HepG2 (cell line): Measurements from ENCODE around the gene NEAT1. TPM values are rescaled to one million over a fixed set of nuclear protein-coding genes. Genes with fewer than 3 reads are reported as not detected.

Experiments used
- ATAC-seq: fragments of 200-7000 bp; cut with Tn5 transposase; 3 replicates; pipeline ENCODE4 v1.9.1; 2020; ENCODE audit warnings: mild to moderate bottlenecking, moderate library complexity
- BruUV-seq: library from RNA; stranded (reverse); fragments of 400-500 nt; replicated peaks from 2 replicates; lab custom pipeline; 2021; lab: Mats Ljungman, UMichigan
- CTCF ChIA-PET: fragments of 300-600 bp; formaldehyde crosslinking; extraction: SDS; loops from one replicate; lab custom pipeline; 2021; ENCODE audit warnings: low total read pairs, inconsistent platforms, low intra/inter-chr PET ratio; lab: Yijun Ruan, JAX
- POLR2A ChIA-PET: fragments of 350-600 bp; sonication (Branson Sonifier 250); formaldehyde crosslinking; loops from one replicate; lab custom pipeline; 2020; ENCODE audit warnings: antibody characterized with exemption, inconsistent platforms; lab: Yijun Ruan, JAX
- DNase-seq: peaks from one replicate; pipeline ENCODE4 v3.0.0-alpha.2; 2015; ENCODE audit warnings: low spot score
- FAIRE-seq: peaks from 3 replicates; lab custom pipeline; 2011; peaks lifted over from hg19 to GRCh38; lab: Jason Lieb, UNC
- H2AFZ ChIP-seq: one replicate; pipeline ENCODE4 v1.6.1; 2011; ENCODE audit warnings: low read length, inconsistent platforms
- H3K27ac ChIP-seq: fragments of 300-600 bp; 3 replicates; pipeline ENCODE4 v1.8.0; 2011; ENCODE audit warnings: mixed run types, mild to moderate bottlenecking, mixed read lengths, low read length, inconsistent platforms; ENCODE audit not compliant: insufficient read depth; ENCODE audit errors: extremely low read length
- H3K27me3 ChIP-seq, 2 experiments: fragments of 200-600 bp in 1 of 2; 2 replicates in 1 of 2; 3 replicates in 1 of 2; pipeline versions ENCODE4 v1.6.0 to v1.8.0; 2011; ENCODE audit warnings: low read length in 2 of 2, mild to moderate bottlenecking in 2 of 2, moderate library complexity in 2 of 2, inconsistent platforms in 1 of 2; ENCODE audit not compliant: insufficient read depth in 2 of 2, control insufficient read depth in 1 of 2
- H3K36me3 ChIP-seq, 2 experiments: fragments of 200-600 bp in 1 of 2; replicated peaks in 1 of 2; 2 replicates in 1 of 2; 3 replicates in 1 of 2; pipeline versions ENCODE4 v1.5.1 to v1.8.0; 2011; ENCODE audit warnings: low read length in 2 of 2, inconsistent platforms in 1 of 2; ENCODE audit not compliant: insufficient read depth in 2 of 2, control insufficient read depth in 1 of 2
- H3K4me1 ChIP-seq: 2 replicates; pipeline ENCODE4 v1.5.1; 2012; ENCODE audit warnings: low read length, inconsistent platforms; ENCODE audit not compliant: insufficient read depth
- H3K4me2 ChIP-seq: 2 replicates; pipeline ENCODE4 v1.6.0; 2011; ENCODE audit warnings: low read depth, low read length, inconsistent platforms
- H3K4me3 ChIP-seq, 3 experiments: fragments of 200-600 bp in 1 of 3; sonication (generic), shearing (Covaris generic) in 1 of 3; replicated peaks in 1 of 3; 2 replicates each; pipeline ENCODE4 v1.5.1; 2011 to 2016; ENCODE audit warnings: low read length in 3 of 3, inconsistent platforms in 2 of 3, low read depth in 2 of 3, mild to moderate bottlenecking in 2 of 3, control low read depth in 1 of 3, mixed read lengths in 1 of 3; ENCODE audit not compliant: insufficient read depth in 1 of 3
- H3K79me2 ChIP-seq: one replicate; pipeline ENCODE4 v1.6.1; 2011; ENCODE audit warnings: low read length, inconsistent platforms; ENCODE audit not compliant: insufficient read depth
- H3K9ac ChIP-seq: 2 replicates; pipeline ENCODE4 v1.6.0; 2011; ENCODE audit warnings: mild to moderate bottlenecking, low read depth, low read length, inconsistent platforms; ENCODE audit not compliant: insufficient read depth
- H3K9me3 ChIP-seq: 2 replicates; pipeline ENCODE4 v1.5.1; 2012; ENCODE audit warnings: mild to moderate bottlenecking, low read length
- H4K20me1 ChIP-seq: 2 replicates; pipeline ENCODE4 v1.6.0; 2011; ENCODE audit warnings: inconsistent platforms, mild to moderate bottlenecking, low read length, moderate library complexity; ENCODE audit not compliant: insufficient read depth
- AGO2 ChIP-seq: fragments of 200-400 bp; formaldehyde crosslinking; optimal IDR thresholded peaks from 2 replicates; pipeline ENCODE3; 2017; ENCODE audit warnings: mild to moderate bottlenecking, low read depth, low read length, moderate library complexity
- ATF7-NPFF ChIP-seq: sonication (generic); formaldehyde crosslinking; IDR thresholded peaks from 2 replicates; pipeline ENCODE4 v1.8.1; 2023; ENCODE audit warnings: mild to moderate bottlenecking, low read depth, missing genetic modification reagents, moderate library complexity
- EZH2 ChIP-seq: conservative IDR thresholded peaks from 2 replicates; pipeline ENCODE4 v1.6.1; 2012; ENCODE audit warnings: mild to moderate bottlenecking, low read depth, low read length, moderate library complexity
- HNRNPL ChIP-seq: fragments of 200-400 bp; formaldehyde crosslinking; IDR thresholded peaks from 2 replicates; pipeline ENCODE4 v1.6.1; 2017; ENCODE audit warnings: mild to moderate bottlenecking, low read depth, low read length
- ISL2 ChIP-seq: sonication (generic); formaldehyde crosslinking; IDR thresholded peaks from 2 replicates; pipeline ENCODE4 v1.5.0; 2020; ENCODE audit warnings: missing genetic modification reagents
- JUN ChIP-seq: sonication (generic); formaldehyde crosslinking; IDR thresholded peaks from 2 replicates; pipeline ENCODE4 v1.4.0; 2020; ENCODE audit warnings: mild to moderate bottlenecking, missing genetic modification reagents
- MAF1 ChIP-seq: sonication (generic); formaldehyde crosslinking; IDR thresholded peaks from 2 replicates; pipeline ENCODE4 v1.5.0; 2020; ENCODE audit warnings: missing genetic modification reagents, borderline replicate concordance
- MIXL1 ChIP-seq: IDR thresholded peaks from 2 replicates; pipeline ENCODE4 v1.6.1; 2016
- NFYB ChIP-seq: sonication (generic); formaldehyde crosslinking; IDR thresholded peaks from 2 replicates; pipeline ENCODE4 v1.4.0; 2020; ENCODE audit warnings: missing genetic modification reagents
- RFX5 ChIP-seq: IDR thresholded peaks from 2 replicates; pipeline ENCODE4 v1.6.1; 2011; ENCODE audit warnings: low read depth, low read length, improper control_type of control experiment
- SATB2 ChIP-seq: sonication (generic); formaldehyde crosslinking; IDR thresholded peaks from 2 replicates; pipeline ENCODE4 v1.5.0; 2020; ENCODE audit warnings: missing genetic modification reagents
- YEATS2 ChIP-seq: sonication (generic); formaldehyde crosslinking; IDR thresholded peaks from 2 replicates; pipeline ENCODE4 v1.4.0; 2020; ENCODE audit warnings: missing genetic modification reagents, borderline replicate concordance
- ZNF143 ChIP-seq: sonication (generic); formaldehyde crosslinking; IDR thresholded peaks from 2 replicates; pipeline ENCODE4 v1.4.0; 2020; ENCODE audit warnings: missing genetic modification reagents
- ZNF33B ChIP-seq: sonication (generic); formaldehyde crosslinking; IDR thresholded peaks from 2 replicates; pipeline ENCODE4 v1.5.1; 2020; ENCODE audit warnings: mild to moderate bottlenecking, missing genetic modification reagents
- ZNF605 ChIP-seq: sonication (generic); formaldehyde crosslinking; IDR thresholded peaks from 2 replicates; pipeline ENCODE4 v1.8.0; 2022; ENCODE audit warnings: mild to moderate bottlenecking, missing genetic modification reagents
- ZNF616 ChIP-seq: sonication (generic); formaldehyde crosslinking; IDR thresholded peaks from 2 replicates; pipeline ENCODE4 v1.5.0; 2020; ENCODE audit warnings: low read depth, mild to moderate bottlenecking, missing genetic modification reagents
- ZNF768 ChIP-seq: sonication (generic); formaldehyde crosslinking; IDR thresholded peaks from 2 replicates; pipeline ENCODE4 v1.4.0; 2020; ENCODE audit warnings: missing genetic modification reagents
- ZNF775 ChIP-seq: sonication (generic); formaldehyde crosslinking; IDR thresholded peaks from 2 replicates; pipeline ENCODE4 v1.4.0; 2020; ENCODE audit warnings: missing genetic modification reagents, mild to moderate bottlenecking, moderate library complexity, borderline replicate concordance
- ZNF782 ChIP-seq: sonication (generic); formaldehyde crosslinking; IDR thresholded peaks from 2 replicates; pipeline ENCODE4 v1.4.0; 2020; ENCODE audit warnings: missing genetic modification reagents, mild to moderate bottlenecking, borderline replicate concordance
- ZSCAN12 ChIP-seq: sonication (generic); formaldehyde crosslinking; IDR thresholded peaks from 2 replicates; pipeline ENCODE4 v1.9.0; 2021; ENCODE audit warnings: mild to moderate bottlenecking, missing genetic modification reagents
- WGBS: methylation state at CpG from one replicate; pipeline ENCODE4 v1.1.6; 2017; ENCODE audit warnings: low lambda C conversion rate; 5-methylcytosine and 5-hydroxymethylcytosine counted together
- in situ Hi-C: cut with HindIII; loops from 2 replicates; pipeline ENCODE4 v1.10.0; 2017; ENCODE audit warnings: low pct_unique_long_range_greater_than_20kb; ENCODE audit not compliant: extremely low pct_ligation_motif_present
- intact Hi-C: fragments of 100-400 bp; cut with micrococcal nuclease; formaldehyde crosslinking; loops from one replicate; pipeline ENCODE4 v1.10.0; 2022; ENCODE audit not compliant: unreplicated experiment
- polyA plus RNA-seq, 8 experiments: library from polyadenylated mRNA; depleted of rRNA in 3 of 8; stranded (reverse) in 7 of 8; unstranded in 1 of 8; fragments of >200 nt; fragmentation: Illumina TruSeq in 4 of 8; extraction: Trizol in 4 of 8; gene quantifications; 2 replicates each; pipeline versions ENCODE4 v1.2.1 to v1.2.3, GENCODE V29; 2011 to 2016; ENCODE audit warnings: low read depth in 4 of 8, missing spikeins in 1 of 8, mixed read lengths in 1 of 8; ENCODE audit not compliant: insufficient read depth in 1 of 8
- total RNA-seq, 5 experiments: library from RNA; depleted of rRNA; stranded (reverse); fragments of >200 nt; fragmentation: Illumina TruSeq; extraction: Trizol; gene quantifications; 2 replicates each; pipeline ENCODE4 v1.2.3, GENCODE V29; 2016; ENCODE audit warnings: low read depth in 1 of 5
- TF ChIP-seq, protein P1 (sequence below): sonication (generic); formaldehyde crosslinking; IDR thresholded peaks from 2 replicates; pipeline ENCODE4 v1.8.0; 2022; ENCODE audit warnings: mild to moderate bottlenecking, missing genetic modification reagents, moderate library complexity
- TF ChIP-seq, protein P2 (sequence below): sonication (generic); formaldehyde crosslinking; IDR thresholded peaks from 2 replicates; pipeline ENCODE4 v1.9.0; 2021; ENCODE audit warnings: missing genetic modification reagents, mild to moderate bottlenecking, borderline replicate concordance

NEAT1 gene
- total and polyA plus RNA-seq, 2 of the 13 experiments (the other 11 are each of a cell fraction or from before 2014, with no cell fraction given), result 20.5 to 41.2 TPM

DNA sequence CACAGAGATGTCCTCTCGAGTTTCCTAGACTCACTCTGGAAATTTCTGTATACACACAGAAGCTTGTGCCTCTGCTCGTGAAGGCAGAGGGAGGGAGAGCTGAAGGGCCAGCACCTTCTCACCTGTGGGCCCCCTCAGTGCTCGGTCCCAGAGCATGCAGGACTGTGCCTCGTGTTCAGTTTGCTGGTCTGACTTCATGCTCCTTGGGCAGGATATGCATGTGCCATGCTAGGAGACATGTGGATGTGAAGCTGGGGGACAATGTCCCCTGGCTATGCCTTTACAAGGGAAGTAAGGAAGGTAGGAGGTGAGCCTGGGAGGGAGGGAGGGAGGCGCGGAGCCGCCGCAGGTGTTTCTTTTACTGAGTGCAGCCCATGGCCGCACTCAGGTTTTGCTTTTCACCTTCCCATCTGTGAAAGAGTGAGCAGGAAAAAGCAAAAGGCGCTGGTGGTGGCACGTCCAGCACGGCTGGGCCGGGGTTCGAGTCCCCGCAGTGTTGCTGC is 22.6 kb downstream of the NEAT1 start (continued):
- TF ChIP-seq RFX5 (no peak), ZNF143 (CRISPR knock-in tag) (no peak), SATB2 (CRISPR knock-in tag) (no peak), JUN (CRISPR knock-in tag) (no peak), YEATS2 (CRISPR knock-in tag) (no peak)
- TF ChIP-seq, protein P1, sequence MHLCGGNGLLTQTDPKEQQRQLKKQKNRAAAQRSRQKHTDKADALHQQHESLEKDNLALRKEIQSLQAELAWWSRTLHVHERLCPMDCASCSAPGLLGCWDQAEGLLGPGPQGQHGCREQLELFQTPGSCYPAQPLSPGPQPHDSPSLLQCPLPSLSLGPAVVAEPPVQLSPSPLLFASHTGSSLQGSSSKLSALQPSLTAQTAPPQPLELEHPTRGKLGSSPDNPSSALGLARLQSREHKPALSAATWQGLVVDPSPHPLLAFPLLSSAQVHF (CRISPR knock-in tag), result no peak

DNA sequence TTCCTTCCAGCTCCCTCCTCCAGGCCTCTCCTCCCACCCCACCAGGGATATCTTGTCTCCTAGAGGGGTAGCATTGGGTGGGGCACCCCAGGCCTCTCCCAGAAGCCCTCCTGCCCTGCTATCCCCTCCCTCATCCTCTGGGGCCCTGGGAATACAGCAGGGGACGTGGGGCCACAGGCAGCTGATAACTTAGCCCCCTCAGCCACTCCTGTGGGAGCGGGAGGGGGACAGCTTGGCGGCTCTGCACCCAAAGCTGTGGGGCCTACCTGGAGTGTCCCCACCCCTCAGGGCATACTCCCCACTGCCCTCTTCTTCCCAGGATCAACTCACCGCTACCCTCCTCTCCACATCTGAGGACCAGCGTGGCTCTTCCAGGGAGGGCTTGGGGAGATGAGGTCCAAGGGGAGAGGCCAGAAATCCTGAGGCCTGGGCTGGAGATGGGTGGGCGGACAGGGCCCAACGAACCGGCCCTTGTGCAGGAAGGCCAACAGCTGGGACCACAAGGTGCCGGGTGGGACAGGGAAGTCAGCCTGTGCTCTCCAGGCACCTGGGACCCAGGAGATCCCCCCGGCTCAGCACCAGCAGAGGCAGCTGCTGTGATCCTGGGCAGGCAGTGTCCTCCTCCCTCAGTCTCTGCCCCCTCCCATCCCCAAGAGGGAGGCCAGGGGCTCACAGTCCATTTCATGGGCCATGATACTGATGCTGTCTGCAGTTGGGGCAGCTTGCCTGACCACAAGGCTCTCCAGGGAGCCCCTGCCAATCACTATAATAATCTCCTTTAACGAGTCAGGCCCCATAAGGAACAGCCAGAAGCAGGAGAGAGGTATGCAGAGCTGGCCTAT is 23.2 kb downstream of the NEAT1 start:
- Histone ChIP-seq H3K9me3 (no peaks in the 10 kb centered on the region), H3K4me2 (no peak overlapping the region), H3K79me2 (no peaks in the 10 kb centered on the region), H3K9ac (no peak overlapping the region), H3K36me3 (peaks cover 0 to 10% of the 10 kb centered on the region in 2 experiments; a peak in 2 of 5 replicates), H3K27ac (peak overlapping the region; percentile 12), H2AFZ (no peak overlapping the region), H3K4me1 (peaks cover 57% of the 10 kb centered on the region), H3K27me3 (no peaks in the 10 kb centered on the region), H3K4me3 (no peak overlapping the region), H4K20me1 (peaks cover 58% of the 10 kb centered on the region)
- POLR2A ChIA-PET, result interaction anchor here (0.6 to 7.0 kb wide), 11 partner anchors 9 to 86 kb away, joined by 3 to 89 read pairs (median 4); partner anchors contain the start of genes MALAT1 and NEAT1
- no TSS peak for BruUV-seq
- no peak for DNase-seq
- FAIRE-seq, result no peak
- peak; percentile 11 for ATAC-seq
- whole genome bisulfite sequencing, result 86% methylated on average over 8 of the region's 11 CpGs
- intact Hi-C loops, result no loop called here
- in situ Hi-C loops, result no loop called here
- CTCF ChIA-PET, result no interaction called here
- no peak for TF ChIP-seq ZSCAN12 (CRISPR knock-in tag)
- no peak for TF ChIP-seq MIXL1 (CRISPR knock-in tag)
- no peak for TF ChIP-seq ZNF782 (CRISPR knock-in tag)
- TF ChIP-seq ZNF775 (CRISPR knock-in tag), result no peak
- TF ChIP-seq HNRNPL, result peak; percentile 56; the same call in 1 of the 2 replicates
- TF ChIP-seq, protein P2, sequence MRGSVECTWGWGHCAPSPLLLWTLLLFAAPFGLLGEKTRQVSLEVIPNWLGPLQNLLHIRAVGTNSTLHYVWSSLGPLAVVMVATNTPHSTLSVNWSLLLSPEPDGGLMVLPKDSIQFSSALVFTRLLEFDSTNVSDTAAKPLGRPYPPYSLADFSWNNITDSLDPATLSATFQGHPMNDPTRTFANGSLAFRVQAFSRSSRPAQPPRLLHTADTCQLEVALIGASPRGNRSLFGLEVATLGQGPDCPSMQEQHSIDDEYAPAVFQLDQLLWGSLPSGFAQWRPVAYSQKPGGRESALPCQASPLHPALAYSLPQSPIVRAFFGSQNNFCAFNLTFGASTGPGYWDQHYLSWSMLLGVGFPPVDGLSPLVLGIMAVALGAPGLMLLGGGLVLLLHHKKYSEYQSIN, result no peak
- TF ChIP-seq AGO2, result peak; percentile 96
- TF ChIP-seq MAF1 (CRISPR knock-in tag), result no peak
- TF ChIP-seq ZNF33B (CRISPR knock-in tag), result no peak
- peak; percentile 47; the same call in 1 of the 2 replicates for TF ChIP-seq ZNF768 (CRISPR knock-in tag)
- no peak for TF ChIP-seq EZH2
- no peak for TF ChIP-seq ISL2 (CRISPR knock-in tag)
- TF ChIP-seq ATF7-NPFF (CRISPR knock-in tag), result no peak
- no peak for TF ChIP-seq NFYB (CRISPR knock-in tag)
- no peak for TF ChIP-seq ZNF605 (CRISPR knock-in tag)
- 0 out of 2 replicates have a peak, but pooled peaks have one; percentile 58 for TF ChIP-seq ZNF616 (CRISPR knock-in tag)
